Esophagus muscularis mucosa (tissue), 4 donors: ENCODE data around the gene PABPC4L. TPM values are rescaled to one million over a fixed set of nuclear protein-coding genes. Genes with fewer than 3 reads are reported as not detected.

ENCODE experiments used
- DNase-seq: peaks from one replicate; pipeline ENCODE4 v3.0.0-alpha.2; 2017; ENCODE audit errors: extremely low spot score
- H3K27ac ChIP-seq, 4 donors: fragments of 200-600 bp; sonication (generic); replicated peaks in 1 of 4; 1 replicate in 3 of 4; 2 replicates in 1 of 4; pipeline ENCODE4 v1.5.1; 2016 to 2019; ENCODE audit warnings: mild to moderate bottlenecking in 1 of 4
- H3K27me3 ChIP-seq, 4 donors: fragments of 200-600 bp; sonication (generic); one replicate each; pipeline versions ENCODE4 v1.5.1 to v1.6.0; 2016 to 2019
- H3K36me3 ChIP-seq, 4 donors: fragments of 200-600 bp; sonication (generic); one replicate each; pipeline ENCODE4 v1.5.1; 2016 to 2019
- H3K4me1 ChIP-seq, 4 donors: fragments of 200-600 bp; sonication (generic); one replicate each; pipeline ENCODE4 v1.5.1; 2016 to 2019
- H3K4me3 ChIP-seq, 4 donors: fragments of 200-600 bp; sonication (generic); 1 replicate in 2 of 4; 2 replicates in 2 of 4; pipeline ENCODE4 v1.5.1; 2016 to 2019; ENCODE audit warnings: mild to moderate bottlenecking in 4 of 4, moderate library complexity in 1 of 4
- H3K9me3 ChIP-seq, 4 donors: fragments of 200-600 bp; sonication (generic); 1 replicate in 3 of 4; 2 replicates in 1 of 4; pipeline ENCODE4 v1.5.1; 2016 to 2019
- EP300 ChIP-seq: sonication (generic); formaldehyde crosslinking; IDR thresholded peaks from one replicate; pipeline ENCODE4 v1.6.1; 2017; ENCODE audit warnings: antibody characterized with exemption
- POLR2A ChIP-seq: fragments of 450-650 bp; IDR thresholded peaks from one replicate; pipeline ENCODE4 v1.6.1; 2017; ENCODE audit warnings: antibody characterized with exemption, moderate library complexity, mild to moderate bottlenecking, low read depth
- POLR2AphosphoS5 ChIP-seq, 2 donors: sonication (generic); formaldehyde crosslinking; IDR thresholded peaks; one replicate each; pipeline ENCODE4 v1.6.1; 2017; ENCODE audit warnings: antibody characterized with exemption in 2 of 2
- WGBS: methylation state at CpG from one replicate; pipeline ENCODE4 v1.1.5; 2018; 5-methylcytosine and 5-hydroxymethylcytosine counted together
- intact Hi-C: fragments of 100-400 bp; cut with DNase I; formaldehyde crosslinking; loops from one replicate; pipeline ENCODE4 v1.15.1; 2023
- total RNA-seq, 4 donors: library from RNA; depleted of rRNA; stranded (reverse); fragments of >200 nt; gene quantifications; one replicate each; pipeline versions ENCODE4 v1.1.0 to v1.2.1, GENCODE V29; 2016
- TF ChIP-seq, protein P1 (sequence below), 3 experiments: fragments of 200-600 bp in 2 of 3; fragments of 450-650 bp in 1 of 3; sonication (generic) in 2 of 3; IDR thresholded peaks; one replicate each; pipeline ENCODE4 v1.5.1; 2017 to 2019; ENCODE audit warnings: antibody characterized with exemption in 3 of 3, mild to moderate bottlenecking in 2 of 3, moderate library complexity in 1 of 3

The PABPC4L gene
- total RNA-seq, 4 donors from 2014 or later, result 1.2 to 1.7 (median 1.4) TPM

DNA sequence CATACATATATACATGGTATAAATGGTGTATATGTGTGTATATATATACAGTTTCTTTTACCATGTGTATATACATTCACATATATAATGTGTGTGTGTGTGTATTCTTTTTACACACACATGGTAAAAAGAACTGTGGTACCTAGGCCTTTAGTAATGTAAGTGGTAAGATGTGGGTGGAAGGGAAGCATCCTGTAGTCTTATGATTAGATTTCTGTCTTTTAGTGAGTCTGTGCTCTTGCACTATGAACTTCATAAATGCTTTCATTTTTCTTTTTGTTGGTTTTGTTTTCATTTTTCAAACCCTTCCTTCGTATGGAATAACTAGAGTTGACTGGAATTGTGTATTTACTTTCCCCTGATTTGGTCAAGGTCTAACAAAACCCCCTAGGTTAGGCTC is 12.1 kb downstream of the PABPC4L start:
- H3K36me3 ChIP-seq, result no peaks in the 10 kb centered on the region
- H3K9me3 ChIP-seq, result peaks cover 0 to 6% (median 2%) of the 10 kb centered on the region in 4 donors
- intact Hi-C loops, result no loop called here
- H3K27ac ChIP-seq, result no peak overlapping the region
- no peak overlapping the region for H3K4me3 ChIP-seq
- no peaks in the 10 kb centered on the region for H3K4me1 ChIP-seq
- TF ChIP-seq POLR2A (no peak), POLR2AphosphoS5 (IDR thresholded peaks at IDR 0.05) (no peak), EP300 (no peak)
- TF ChIP-seq, protein P1, sequence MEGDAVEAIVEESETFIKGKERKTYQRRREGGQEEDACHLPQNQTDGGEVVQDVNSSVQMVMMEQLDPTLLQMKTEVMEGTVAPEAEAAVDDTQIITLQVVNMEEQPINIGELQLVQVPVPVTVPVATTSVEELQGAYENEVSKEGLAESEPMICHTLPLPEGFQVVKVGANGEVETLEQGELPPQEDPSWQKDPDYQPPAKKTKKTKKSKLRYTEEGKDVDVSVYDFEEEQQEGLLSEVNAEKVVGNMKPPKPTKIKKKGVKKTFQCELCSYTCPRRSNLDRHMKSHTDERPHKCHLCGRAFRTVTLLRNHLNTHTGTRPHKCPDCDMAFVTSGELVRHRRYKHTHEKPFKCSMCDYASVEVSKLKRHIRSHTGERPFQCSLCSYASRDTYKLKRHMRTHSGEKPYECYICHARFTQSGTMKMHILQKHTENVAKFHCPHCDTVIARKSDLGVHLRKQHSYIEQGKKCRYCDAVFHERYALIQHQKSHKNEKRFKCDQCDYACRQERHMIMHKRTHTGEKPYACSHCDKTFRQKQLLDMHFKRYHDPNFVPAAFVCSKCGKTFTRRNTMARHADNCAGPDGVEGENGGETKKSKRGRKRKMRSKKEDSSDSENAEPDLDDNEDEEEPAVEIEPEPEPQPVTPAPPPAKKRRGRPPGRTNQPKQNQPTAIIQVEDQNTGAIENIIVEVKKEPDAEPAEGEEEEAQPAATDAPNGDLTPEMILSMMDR (IDR thresholded peaks at IDR 0.05), result no peak
- no peak for DNase-seq
- WGBS, result 78% methylated on average over 1 of the region's 1 CpG
- no peaks in the 10 kb centered on the region for H3K27me3 ChIP-seq

DNA sequence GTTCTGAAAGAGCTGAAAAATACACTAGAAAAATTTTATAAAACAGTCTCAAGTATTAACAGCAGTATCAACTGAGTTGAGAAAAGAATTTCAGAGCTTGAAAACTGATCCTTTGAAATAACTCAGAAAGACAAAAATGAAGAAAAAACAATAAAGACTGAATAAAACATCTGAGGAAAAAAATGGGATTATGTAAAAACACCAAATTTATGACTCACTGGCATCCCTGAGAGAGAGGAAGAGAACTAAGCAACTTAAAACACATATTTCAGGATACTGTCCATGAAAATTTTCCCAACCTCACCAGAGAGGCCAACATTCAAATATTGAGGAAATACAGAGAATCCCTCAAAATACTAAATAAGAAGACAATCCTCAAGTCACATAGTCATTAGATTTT is 22.9 kb downstream of the PABPC4L start:
- no peak for DNase-seq
- Histone ChIP-seq H3K4me1 (no peaks in the 10 kb centered on the region), H3K4me3 (no peak overlapping the region), H3K36me3 (no peaks in the 10 kb centered on the region), H3K9me3 (peaks cover 0 to 13% (median 0%) of the 10 kb centered on the region in 4 donors), H3K27ac (no peak overlapping the region), H3K27me3 (no peaks in the 10 kb centered on the region)
- intact Hi-C loops, result no loop called here
- TF ChIP-seq EP300, result no peak
- TF ChIP-seq POLR2AphosphoS5 (IDR thresholded peaks at IDR 0.05), result no peak
- TF ChIP-seq, protein P1 (IDR thresholded peaks at IDR 0.05), result no peak
- no peak for TF ChIP-seq POLR2A

DNA sequence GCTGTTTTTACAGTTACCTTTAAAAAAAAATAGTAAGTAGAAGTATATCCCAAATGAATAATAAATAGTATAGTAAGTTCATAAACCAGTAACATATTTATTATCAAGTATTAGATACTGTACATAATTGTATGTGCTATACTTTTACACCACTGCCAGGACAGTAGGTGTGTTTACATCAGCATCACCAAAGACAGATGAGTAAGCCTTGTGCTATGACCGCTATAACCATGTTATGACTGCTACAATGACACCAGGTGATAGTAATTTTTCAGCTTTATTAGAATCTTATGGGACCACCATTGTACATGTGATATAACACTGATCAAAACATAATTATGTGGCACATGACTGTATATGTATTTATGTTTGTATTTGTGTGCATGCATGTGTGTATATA is 27.3 kb downstream of the PABPC4L start:
- intact Hi-C loops, result no loop called here
- TF ChIP-seq, protein P1 (IDR thresholded peaks at IDR 0.05), result no peak
- no peak for TF ChIP-seq POLR2AphosphoS5 (IDR thresholded peaks at IDR 0.05)
- no peak for TF ChIP-seq EP300
- no peak for TF ChIP-seq POLR2A
- H3K4me1 ChIP-seq, result no peaks in the 10 kb centered on the region
- H3K4me3 ChIP-seq, result no peak overlapping the region
- 100% methylated on average over 1 of the region's 1 CpG for WGBS
- no peak overlapping the region for H3K27ac ChIP-seq
- no peaks in the 10 kb centered on the region for H3K27me3 ChIP-seq
- peaks cover 0 to 4% (median 0%) of the 10 kb centered on the region in 4 donors for H3K9me3 ChIP-seq
- no peaks in the 10 kb centered on the region for H3K36me3 ChIP-seq
- DNase-seq, result no peak

DNA sequence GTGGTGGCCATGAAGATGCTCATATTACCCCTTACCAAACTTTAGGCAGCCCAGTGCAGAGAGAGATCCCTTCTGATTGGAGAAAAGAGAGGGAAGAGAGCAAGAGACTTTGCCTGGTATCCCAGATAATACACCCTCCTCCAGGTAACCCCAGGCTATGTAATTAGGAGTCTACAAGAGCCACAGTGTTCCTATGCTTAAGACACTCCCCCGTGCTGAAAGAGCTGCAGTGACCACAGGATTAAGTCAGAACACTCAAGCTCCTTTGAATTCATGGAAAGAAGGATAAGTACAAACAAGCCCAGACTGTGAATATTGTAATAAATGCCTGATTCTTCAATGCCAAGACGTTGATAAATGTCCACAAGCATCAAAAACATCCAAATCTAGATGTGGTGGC is 41.4 kb downstream of the PABPC4L start:
- Histone ChIP-seq H3K9me3 (peaks cover 0 to 4% (median 0%) of the 10 kb centered on the region in 4 donors), H3K4me1 (no peaks in the 10 kb centered on the region), H3K27me3 (no peaks in the 10 kb centered on the region), H3K27ac (no peak overlapping the region), H3K4me3 (no peak overlapping the region), H3K36me3 (no peaks in the 10 kb centered on the region)
- TF ChIP-seq POLR2A (no peak), EP300 (no peak), POLR2AphosphoS5 (IDR thresholded peaks at IDR 0.05) (no peak)
- TF ChIP-seq, protein P1 (IDR thresholded peaks at IDR 0.05), result no peak
- intact Hi-C loops, result no loop called here
- 50% methylated on average over 2 of the region's 2 CpGs for WGBS
- DNase-seq, result no peak

DNA sequence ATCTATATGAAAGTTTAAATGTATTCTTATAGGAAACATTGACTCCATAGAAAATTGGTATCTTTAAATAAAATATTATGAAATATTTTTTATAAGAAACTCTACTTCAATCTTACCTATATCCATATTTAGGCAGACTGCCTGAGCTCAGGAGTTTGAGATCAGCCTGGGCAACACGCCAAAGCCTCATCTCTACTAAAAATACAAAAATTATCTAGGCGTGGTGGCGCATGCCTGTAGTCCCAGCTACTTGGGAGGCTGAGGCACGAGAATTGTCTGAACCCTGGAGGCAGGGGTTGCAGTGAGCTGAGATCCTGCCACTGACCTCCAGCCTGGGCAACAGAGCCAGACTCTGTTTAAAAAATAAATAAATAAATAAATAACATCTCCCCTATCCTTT is 47.5 kb downstream of the PABPC4L start:
- no peak for TF ChIP-seq POLR2AphosphoS5 (IDR thresholded peaks at IDR 0.05)
- TF ChIP-seq POLR2A, result no peak
- TF ChIP-seq EP300, result no peak
- TF ChIP-seq, protein P1 (IDR thresholded peaks at IDR 0.05), result no peak
- intact Hi-C loops, result no loop called here
- H3K9me3 ChIP-seq, result no peaks in the 10 kb centered on the region
- no peaks in the 10 kb centered on the region for H3K36me3 ChIP-seq
- DNase-seq, result no peak
- H3K4me1 ChIP-seq, result no peaks in the 10 kb centered on the region
- H3K27ac ChIP-seq, result no peak overlapping the region
- WGBS, result 93% methylated on average over 4 of the region's 4 CpGs
- H3K4me3 ChIP-seq, result no peak overlapping the region
- no peaks in the 10 kb centered on the region for H3K27me3 ChIP-seq
